ENCODE data around the gene LILRA6.
"Not testable (repeated sequence)": the region's sequence is repeated elsewhere in the genome, so short reads cannot be mapped to it uniquely, and the experiment has no call there.

Gene LILRA6

DNA sequence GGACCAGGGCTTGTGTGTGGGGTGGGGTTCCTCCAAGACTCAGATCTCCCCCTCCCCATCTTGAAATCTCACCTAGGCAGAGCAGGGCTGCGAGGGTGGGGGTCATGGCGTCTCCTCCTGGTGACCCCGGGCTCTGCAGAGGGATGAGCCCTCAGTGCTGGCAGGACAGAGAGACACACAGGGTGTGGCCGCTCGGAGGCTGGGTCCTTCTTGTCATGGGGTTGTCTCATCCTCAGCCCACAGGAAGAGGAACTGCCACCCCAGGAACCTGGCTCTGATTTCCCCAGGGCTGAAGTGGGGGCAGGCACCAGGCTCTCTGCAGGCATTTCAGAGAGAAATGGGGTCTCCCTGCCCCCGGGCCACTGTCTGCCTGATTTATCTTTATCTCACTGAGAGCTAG is at the start of gene LILRA6:
Gene LILRA6, minus strand, starts transcription at position 145 of the 400 bp plus-strand sequence.
- DNase-seq: not testable (repeated sequence)

DNA sequence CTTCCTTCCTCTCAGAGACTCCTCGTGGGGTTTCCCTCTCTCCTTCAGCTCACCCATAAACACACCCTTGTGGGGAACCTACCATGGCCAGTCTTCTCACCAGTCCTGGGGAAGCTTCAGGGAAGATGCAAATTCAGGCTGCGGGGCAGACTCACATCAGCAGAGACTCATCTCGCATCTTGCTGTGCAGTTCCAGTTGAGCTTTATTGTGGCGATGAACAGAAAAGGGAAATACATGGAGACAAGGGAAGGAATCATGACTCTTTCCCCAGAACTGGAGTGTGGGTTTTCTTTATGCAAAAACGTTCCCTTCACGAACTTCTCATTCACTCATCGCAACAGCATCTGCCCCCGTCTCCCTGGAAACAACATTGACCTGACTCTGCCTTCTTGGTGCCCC is 46.6 kb upstream of the LILRA6 start:
- DNase-seq: not testable (repeated sequence)

DNA sequence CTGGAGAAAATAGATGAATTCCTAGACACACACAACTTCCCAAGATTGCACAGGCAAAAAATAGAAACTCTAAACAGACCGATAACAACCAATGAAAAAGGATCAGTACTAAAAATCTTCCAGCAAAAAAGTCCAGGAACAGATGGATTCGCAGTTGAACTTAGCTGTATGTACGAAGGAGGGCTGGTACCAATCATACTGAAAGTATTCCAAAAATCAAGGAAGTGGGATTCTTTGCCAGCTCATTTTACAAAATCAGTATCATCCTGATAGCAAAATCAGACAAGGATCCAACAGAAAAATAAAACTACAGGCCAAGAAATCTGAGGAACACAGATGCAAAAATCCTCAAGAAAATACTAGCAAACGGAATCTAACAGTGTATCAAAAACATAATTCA is 44.9 kb upstream of the LILRA6 start:
- no peak for DNase-seq

DNA sequence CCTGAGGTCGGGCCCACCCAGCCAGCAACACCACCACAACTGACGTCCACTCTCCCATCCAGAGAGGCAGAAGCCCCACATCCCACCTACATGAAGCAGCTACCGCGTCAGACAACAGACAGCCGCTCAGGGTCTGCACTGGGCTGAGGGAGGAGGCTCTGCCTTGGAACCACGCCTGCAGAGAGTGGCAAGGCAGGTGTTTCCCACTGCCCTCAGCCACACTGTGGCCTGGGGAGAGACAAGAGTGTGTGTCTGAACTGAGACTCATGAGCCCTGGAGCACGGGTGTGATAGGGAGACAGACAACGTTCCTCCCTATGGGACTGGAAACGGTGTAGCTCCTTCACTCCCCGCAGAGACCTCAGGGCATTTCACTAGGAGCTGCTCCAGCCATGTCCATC is 43.7 kb upstream of the LILRA6 start:
- DNase-seq: not testable (repeated sequence)

DNA sequence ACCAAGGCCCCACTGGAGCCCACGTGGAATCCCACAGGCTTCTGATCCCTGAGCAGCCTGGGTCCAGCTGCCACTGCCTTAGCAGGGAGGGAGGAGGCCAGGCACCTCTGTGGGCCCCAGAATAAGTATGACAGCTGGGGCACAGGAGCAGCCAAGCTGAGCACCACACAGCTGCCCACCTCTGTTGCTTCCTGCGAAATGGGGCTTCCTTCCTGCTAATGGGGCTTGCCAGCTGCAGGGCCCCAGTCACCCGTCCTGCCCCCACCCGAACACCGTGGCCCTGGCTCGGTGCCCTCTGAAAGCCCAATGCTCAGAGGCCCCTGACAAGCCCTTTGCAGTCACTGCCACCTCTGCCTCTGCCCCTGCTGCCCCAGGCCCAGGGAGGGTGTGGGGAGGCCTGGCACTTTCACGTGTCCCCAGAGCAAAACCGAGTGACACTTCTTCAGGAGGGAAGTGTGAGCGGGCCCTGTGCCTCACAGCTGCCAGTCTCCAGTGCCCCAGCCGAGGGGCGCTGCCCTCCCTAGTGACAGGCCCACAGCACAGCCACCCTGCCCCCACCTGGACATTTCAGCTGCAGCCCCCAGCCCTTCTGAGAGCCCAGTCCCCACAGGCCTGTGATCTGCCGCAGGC is 43.0 kb upstream of the LILRA6 start:
- DNase-seq: not testable (repeated sequence)

DNA sequence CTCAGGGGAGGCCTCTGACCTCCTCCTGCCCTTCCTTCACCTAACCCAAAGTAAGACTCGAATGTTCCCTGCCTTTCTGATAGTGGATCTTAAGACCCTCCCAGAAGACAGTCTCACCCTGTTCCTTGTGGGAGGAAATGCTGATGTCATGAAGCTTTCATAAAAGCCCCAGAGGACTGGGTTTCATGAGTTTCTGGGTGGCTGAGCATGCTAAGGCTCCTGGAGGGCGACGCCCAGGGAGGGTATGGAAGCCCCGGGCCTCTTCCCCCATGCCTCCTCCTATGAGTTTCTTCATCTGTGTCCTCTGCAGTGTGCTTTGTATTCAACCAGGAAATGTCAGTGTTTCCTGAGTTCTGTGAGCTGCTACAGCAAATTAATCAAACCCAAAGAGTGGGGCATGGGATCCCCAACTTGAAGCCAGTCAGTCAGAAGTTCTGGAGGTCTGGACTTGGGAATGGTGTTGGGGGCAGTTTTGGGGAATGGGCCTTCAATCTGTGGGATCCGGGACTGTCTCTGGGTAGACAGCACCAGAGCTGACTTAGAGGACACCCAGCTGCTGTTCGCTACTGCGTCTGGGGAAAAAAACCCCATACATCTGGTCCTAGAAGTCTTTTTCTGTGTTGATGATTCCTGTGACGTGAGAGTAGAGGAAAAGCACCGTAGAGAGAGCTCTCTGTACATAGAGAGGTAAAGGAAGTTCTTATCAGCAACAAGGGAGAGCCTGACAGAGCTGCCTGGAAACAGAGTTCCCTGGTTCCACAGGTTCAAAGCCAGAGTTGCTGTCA is 40.3 kb upstream of the LILRA6 start:
- no peak for DNase-seq

DNA sequence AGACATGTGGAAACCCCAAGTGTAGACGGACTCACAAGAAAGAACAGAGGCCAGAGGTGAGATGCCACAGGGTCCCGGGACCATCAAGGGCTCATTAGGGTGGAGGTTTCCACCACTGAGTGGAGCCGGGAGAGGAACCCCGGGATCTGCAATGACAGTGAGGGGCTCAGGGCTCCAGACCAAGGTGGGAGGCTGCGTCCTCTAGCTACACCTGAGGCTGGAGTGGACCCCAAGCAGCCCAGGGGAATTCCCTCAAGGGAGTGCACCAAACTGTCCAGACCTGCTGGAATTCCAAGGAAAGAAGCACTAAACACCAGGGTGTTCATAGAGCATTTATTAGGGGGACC is 39.1 kb upstream of the LILRA6 start:
- not testable (repeated sequence) for DNase-seq

DNA sequence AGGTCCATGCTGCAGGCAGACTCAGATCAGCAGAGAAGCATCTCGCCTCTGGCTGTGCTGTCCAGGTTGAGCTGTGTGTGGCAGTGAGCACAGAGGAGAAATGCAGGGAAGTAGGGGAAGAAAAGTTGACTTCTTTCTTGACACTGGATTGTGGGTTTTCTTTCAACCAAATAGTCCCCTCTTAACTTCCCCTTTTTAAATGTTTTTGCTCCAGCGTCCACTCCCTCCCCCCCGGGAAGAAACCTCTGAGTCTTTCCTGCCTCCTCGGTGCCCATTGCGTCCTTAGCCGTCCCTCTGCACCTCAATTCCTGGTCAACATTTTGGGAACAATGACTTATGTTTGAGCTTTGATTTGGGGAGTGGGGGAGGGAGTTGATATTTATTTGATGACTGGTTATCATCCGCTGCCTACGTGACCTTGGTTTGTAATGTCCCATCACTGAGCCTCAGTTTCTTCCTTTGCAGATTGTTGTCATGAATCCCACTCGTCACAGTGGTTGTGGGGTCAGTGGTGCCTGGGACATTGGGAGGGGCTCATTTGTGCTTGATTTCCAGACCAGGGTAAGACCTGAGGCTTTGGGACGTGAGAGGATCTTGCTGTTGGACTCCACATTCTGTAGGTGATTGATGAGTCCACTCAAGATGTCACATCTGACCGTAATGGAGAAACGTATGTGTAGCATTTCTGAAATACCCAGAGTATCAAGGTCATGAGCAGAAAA is 38.6 kb upstream of the LILRA6 start, which contains the start of gene LILRB2:
Gene LILRB2, minus strand, starts transcription at position 104 of the 722 bp plus-strand sequence. CDS start 614 bp downstream, outside the sequence.
- DNase-seq: no peak

DNA sequence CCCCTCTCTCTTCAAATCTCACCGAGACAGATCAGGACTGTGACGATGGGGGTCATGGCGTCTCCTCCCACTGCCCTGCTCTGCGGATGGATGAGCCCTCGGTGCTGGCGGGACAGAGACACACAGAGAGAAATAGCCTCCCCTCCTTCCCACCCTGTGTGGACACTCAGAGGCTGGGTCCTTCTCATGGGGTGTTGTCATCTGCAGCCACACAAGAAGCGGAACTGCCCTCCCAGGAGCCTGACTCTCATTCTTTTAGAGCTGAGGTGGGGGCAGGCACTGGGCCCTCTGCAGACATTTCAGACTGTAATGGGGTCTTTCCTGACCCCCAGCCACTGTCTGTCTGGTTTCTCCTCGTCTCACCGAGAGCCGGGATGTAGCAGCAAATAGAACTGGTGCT is 37.9 kb upstream of the LILRA6 start:
- DNase-seq: not testable (repeated sequence)

DNA sequence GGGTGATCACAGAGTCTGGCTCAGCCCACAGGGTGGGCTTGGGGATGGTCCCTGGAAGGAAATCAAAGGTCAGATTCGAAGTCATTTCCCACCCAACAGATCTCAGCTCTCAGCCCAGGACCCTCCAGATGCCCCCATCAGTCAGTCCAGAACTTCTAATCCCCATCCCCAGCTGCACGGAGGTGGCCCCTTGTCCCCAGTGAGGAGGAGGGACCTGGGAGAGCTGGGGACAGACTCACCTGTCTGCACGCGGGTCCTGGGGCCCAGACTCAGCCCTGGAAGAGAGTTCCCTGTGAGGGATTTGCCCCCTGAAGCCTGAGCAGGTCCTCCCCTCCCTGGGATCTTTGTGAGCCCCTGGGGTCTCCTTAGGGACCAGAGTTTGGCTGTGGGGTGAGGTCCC is 37.4 kb upstream of the LILRA6 start:
- not testable (repeated sequence) for DNase-seq

DNA sequence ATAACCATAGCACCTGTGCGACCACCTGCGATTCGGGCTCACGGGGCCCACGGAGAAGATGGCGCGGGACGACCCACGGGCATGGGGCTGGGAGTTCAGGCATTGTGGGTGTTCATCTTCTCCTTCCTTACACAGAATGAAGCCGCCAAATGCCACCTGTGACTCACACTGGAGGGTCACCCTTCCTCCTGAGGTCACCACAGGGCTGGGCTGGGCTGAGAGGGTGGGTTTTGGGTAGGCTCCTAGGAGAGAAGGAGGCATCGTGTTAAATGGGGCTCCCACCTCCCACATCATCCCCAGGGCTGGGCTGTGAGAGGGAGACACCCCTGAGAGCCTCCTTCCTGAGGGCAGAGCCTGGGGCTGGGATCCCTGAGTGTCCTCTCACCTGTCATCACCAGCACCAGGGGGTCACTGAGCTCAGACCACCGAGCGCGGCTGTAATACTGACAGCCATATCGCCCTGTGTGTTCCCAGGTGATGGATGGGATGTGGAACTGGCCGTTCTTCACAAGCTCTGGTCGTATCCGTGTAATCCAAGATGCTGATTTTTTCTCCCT is 36.9 kb upstream of the LILRA6 start:
- DNase-seq: no peak

DNA sequence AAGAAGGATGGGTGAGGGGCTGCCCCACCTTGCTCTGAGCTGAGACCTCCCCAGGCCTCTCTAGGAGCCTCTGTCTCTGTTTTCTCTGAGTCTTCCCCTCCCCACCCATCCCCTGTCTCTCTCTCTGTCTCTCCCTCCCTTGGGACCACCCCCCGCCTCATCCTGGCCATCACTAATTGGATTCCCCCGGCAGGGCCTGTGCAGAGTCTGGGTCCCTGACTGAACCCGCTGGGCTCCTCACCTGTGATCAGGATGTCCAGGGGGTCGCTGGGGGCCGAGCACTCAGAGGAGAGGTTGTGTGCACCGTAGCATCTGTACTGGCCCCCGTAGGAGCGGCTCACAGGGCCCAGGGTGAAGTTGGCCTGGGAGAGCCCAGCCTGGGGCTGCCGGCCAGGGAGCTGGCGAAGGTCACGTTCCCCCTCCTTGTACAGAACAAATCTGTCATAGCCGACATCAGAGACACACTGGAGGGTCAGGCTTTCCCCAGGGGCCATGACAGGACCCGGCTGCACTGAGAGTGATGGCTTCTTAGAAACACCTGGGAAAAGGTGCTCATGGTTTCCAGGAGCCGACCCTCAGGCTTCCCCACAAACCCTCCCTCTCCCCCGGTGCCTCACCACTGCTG is 36.1 kb upstream of the LILRA6 start:
- DNase-seq: not testable (repeated sequence)

DNA sequence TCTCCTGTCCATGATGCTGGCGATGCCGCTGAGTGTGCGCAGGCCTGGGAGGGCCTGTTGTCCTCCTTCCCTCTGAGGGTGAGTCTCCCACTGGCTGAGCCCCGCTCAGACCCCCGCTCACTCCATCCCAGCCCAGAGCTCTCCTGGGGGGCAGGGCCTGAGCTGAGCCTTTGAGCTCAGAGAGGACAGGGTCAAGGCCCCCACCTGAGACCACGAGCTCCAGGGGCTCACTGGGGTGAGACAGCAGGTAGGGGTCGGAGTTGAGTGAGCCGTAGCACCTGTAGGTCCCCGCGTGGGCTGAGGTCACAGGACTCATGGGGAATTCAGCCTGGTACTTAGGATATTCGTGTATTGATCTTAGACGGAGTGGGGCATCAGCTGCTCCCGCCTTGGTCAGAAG is 35.5 kb upstream of the LILRA6 start:
- not testable (repeated sequence) for DNase-seq

DNA sequence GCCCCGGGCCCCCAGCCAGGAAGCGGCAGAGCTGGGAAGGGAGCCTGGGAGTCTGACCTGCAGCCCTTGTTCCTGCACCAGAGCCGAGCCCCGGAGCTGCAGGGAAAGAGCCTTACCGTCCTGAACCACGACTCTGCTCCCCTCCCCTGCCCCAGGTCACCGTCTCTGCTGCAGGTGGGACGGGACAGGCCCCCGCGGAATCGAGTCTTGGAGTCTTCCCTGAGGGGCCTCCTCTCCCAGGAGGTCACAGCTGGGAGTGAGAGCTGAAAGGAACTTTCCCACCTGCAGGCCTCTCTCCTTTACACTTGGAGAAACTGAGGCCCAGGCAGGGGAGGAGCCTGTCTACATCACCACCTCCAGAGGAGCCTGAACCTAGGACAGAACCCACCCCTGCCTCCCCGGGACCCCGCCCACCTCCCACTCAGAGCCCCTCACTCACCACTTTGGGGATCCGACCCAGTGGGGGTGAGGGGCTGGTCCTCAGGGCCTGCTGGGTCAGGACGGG is 34.6 kb upstream of the LILRA6 start:
- DNase-seq: not testable (repeated sequence)

DNA sequence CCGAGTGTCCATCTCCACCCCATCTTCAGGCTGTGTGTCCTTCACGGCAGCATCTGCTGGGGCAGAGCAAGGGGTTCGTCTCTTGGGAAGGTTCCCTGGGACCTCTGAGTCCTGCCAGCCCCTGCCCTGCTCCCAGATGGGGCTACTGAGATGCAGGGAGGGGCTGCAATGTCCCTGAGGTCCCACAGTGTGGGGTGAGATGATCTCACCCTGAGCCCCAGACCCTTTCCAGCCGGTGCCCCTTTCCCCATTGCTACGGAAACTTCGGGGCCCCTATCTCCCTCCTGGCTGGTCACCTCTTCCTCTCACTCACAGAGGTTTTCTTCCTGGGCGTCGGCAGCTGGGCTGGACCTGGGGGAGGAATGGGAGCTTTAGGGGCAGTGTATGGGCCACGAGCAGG is 33.4 kb upstream of the LILRA6 start:
- DNase-seq: no peak

DNA sequence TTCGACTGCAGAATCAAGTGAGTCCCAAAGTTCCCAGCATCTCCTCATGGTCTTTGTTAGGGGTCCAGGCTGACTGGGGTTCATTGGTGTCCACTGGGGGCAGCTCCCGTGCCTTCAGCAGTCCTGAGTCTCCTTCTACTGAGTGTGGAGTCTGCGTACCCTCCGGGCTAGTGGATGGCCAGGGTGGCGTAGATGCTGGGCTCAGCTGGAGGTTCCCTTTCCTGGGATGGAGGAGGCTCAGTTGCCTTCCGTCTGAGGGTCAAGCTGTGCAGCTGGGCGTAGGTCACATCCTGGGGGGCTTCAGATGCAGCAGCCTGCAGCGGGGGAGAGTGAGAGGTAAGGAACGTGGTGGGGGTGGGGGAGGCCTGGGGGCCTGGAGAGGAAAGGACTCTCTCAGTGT is 31.9 kb upstream of the LILRA6 start:
- not testable (repeated sequence) for DNase-seq

DNA sequence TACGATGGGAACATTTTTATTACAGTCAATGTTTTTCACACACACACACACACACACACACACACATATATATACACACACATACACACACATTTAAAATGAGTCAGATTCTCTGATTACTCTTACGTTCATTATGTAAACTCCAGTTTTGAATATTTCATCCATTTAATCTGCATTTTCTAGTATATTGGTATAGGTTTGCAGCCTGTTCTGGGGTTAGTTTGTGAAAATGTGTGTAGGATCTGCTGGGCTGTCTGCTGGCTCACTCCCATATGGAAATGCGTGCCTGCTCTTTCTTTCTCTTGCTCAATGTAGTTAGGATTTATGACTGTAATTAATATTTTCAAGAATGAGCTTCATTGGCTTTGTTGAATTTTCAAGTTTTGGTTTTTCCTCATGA is 31.2 kb upstream of the LILRA6 start:
- DNase-seq: no peak

DNA sequence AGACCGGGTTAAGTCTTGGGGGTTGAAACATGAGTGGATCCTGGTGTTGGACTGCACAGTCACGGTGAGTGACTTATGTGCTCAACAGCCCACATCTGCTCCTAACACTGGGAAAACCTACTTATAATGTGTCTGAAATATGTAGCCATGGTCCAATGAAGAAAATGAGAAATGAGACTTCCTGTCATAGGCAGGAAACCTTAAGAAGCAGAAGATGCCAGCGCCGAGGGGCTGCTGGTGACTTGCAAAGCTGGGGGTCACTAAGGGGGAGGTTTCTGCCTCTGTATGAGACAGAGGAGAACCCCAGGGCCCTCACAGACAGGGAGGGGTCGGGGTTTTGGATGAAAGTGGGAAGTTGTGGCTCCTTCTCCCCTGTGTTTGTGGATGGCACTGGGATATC is 29.6 kb upstream of the LILRA6 start:
- DNase-seq: not testable (repeated sequence)

DNA sequence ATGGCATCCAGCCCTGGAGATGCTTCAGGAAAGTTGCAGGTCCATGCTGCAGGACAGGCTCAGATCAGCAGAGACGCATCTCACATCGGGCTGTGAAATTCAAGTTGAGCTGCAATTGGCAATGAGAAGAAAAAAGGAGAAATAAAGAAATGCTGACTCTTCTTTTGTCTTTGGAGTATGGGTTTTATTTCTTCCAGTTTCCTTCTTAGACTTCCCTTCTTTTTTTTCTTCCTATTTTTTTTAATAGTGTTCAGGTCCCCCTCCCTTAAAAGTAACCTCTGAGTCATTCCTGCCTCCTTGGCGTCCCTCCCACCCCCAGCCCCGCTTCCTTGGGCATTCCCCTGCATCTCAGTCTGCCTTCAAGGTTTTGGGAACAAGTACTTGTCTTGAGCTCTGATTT is 29.0 kb upstream of the LILRA6 start:
- DNase-seq: not testable (repeated sequence)

DNA sequence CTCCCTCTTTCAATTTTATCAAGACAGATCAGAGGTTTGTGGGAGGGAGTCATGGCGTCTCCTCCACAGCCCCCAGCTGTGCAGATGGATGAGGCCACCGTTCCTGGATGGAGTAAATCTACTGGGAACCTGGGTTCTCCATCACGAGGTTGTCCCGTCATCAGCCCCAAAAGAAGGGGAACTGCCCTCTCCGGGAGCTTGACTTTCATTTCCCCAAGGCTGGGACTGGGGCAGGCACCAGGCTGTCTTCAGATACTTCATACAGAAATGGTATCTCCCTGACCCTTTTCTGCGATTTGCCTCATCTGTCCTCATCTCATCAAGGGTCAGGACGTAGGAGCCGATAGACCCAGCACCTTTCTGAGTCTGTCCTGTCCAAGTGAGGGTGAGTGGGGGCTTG is 28.5 kb upstream of the LILRA6 start:
- no peak for DNase-seq

DNA sequence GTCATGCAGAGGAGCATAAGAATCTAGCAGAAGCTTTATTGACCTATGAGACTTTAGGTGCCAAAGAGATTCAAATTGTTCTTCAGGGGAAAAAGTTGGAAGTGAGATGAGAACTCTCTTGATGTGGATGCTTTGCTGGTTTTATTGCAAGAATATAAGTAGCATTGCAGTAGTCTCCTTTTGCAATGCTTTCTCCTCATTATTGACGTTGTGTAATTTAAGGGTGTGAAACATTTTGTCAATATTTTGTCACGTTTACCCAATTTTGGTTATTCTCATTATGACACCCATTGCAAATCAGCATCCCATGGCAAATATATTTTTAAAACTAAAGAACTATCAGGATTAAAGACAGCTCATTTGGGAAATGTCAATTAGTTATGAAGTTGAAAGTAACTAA is 26.3 kb upstream of the LILRA6 start:
- no peak for DNase-seq

DNA sequence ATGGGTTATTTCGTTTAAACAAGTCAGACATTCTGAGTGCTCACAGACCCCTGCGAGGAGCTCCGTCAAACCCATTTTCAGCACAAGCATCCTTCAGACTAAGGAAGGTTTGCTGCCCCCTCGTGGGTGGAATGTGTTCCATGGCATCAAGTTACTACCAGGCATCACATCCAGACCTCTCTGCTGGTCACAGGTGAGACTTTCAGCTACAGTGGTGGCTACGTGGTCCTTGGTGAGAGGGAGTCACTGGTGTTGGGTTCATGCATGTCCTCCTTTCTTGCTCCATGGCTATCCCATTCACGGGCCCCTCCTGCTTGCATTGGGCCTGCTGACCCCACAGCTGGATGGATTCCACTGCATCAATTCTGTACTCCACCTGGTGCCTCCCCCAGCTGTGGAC is 23.5 kb upstream of the LILRA6 start:
- DNase-seq: no peak

DNA sequence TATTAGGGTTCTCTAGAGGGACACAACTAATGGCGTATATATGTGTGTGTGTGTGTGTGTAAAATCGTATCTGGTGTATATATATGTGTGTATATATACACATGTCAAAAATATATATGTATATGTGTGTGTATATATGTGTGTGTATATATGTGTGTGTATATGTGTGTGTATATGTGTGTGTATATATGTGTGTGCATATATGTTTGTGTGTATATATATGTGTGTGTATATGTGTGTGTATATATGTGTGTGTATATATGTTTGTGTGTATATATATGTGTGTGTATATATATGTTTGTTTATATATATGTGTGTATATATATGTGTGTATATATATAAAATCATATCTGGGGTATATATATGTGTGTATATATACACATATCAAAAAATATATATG is 19.9 kb upstream of the LILRA6 start:
- DNase-seq: no peak

All from NCI-H1436 treated with DMSO at 0.1 percent for 48 hours (cell line).